Measurements from ENCODE around the gene PHF19. TPM values are rescaled to one million over a fixed set of nuclear protein-coding genes. Genes with fewer than 3 reads are reported as not detected.

Gene PHF19
- total and polyA plus RNA-seq, 10 of the 15 experiments (the other 5 are each of a cell fraction or from before 2014, with no cell fraction given), result 26.0 to 133 (median 87.7) TPM

DNA sequence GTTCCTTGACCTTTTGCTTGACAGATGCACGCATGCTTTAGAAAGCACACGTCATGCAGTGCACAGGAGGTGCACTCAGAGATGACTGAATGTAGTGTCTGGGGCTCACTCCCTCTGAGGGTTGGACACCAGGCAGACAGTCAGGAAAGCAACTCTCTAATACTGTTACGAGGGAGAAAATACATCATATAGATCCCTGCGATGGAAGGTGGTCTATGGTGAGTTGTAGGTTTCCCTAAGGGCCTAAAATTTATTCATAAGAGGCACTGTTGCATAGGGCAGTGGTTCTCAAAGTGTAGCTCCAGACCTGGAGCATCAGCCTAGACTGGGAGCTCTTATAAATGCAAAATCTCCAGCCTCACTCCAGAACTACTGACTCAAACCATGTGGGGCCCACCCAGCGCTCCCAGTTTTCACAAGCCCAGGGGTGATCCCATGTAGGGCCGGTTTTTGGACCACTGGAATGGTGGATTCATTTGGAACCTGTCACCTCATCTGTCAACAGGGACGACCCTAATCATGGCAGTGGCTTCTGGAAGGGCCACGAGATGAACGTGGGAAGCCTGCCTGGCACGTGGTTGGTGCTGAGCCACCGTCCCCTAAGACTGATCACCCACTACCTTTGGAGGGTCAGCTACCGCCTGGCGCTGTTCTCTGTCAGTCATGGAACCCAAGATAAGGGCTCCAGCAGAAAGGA lies 16.8 kb upstream of the PHF19 start (continued):
- TF ChIP-seq, protein P1, sequence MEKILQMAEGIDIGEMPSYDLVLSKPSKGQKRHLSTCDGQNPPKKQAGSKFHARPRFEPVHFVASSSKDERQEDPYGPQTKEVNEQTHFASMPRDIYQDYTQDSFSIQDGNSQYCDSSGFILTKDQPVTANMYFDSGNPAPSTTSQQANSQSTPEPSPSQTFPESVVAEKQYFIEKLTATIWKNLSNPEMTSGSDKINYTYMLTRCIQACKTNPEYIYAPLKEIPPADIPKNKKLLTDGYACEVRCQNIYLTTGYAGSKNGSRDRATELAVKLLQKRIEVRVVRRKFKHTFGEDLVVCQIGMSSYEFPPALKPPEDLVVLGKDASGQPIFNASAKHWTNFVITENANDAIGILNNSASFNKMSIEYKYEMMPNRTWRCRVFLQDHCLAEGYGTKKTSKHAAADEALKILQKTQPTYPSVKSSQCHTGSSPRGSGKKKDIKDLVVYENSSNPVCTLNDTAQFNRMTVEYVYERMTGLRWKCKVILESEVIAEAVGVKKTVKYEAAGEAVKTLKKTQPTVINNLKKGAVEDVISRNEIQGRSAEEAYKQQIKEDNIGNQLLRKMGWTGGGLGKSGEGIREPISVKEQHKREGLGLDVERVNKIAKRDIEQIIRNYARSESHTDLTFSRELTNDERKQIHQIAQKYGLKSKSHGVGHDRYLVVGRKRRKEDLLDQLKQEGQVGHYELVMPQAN (conservative IDR thresholded peaks at IDR 0.05), result no peak
- 0 out of 2 replicates have a peak, but pooled peaks have one; percentile 35 for TF ChIP-seq PAX5 (IDR thresholded peaks at IDR 0.05; ENCODE audit: borderline replicate concordance, low read depth, low read length)
- TF ChIP-seq ESRRA (IDR thresholded peaks at IDR 0.05; ENCODE audit: low read length), result no peak
- no peak for TF ChIP-seq SP1 (IDR thresholded peaks at IDR 0.05; ENCODE audit: low read depth, low read length)
- TF ChIP-seq, protein P2, sequence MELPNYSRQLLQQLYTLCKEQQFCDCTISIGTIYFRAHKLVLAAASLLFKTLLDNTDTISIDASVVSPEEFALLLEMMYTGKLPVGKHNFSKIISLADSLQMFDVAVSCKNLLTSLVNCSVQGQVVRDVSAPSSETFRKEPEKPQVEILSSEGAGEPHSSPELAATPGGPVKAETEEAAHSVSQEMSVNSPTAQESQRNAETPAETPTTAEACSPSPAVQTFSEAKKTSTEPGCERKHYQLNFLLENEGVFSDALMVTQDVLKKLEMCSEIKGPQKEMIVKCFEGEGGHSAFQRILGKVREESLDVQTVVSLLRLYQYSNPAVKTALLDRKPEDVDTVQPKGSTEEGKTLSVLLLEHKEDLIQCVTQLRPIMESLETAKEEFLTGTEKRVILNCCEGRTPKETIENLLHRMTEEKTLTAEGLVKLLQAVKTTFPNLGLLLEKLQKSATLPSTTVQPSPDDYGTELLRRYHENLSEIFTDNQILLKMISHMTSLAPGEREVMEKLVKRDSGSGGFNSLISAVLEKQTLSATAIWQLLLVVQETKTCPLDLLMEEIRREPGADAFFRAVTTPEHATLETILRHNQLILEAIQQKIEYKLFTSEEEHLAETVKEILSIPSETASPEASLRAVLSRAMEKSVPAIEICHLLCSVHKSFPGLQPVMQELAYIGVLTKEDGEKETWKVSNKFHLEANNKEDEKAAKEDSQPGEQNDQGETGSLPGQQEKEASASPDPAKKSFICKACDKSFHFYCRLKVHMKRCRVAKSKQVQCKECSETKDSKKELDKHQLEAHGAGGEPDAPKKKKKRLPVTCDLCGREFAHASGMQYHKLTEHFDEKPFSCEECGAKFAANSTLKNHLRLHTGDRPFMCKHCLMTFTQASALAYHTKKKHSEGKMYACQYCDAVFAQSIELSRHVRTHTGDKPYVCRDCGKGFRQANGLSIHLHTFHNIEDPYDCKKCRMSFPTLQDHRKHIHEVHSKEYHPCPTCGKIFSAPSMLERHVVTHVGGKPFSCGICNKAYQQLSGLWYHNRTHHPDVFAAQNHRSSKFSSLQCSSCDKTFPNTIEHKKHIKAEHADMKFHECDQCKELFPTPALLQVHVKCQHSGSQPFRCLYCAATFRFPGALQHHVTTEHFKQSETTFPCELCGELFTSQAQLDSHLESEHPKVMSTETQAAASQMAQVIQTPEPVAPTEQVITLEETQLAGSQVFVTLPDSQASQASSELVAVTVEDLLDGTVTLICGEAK (IDR thresholded peaks at IDR 0.05; ENCODE audit: borderline replicate concordance), result no peak
- TF ChIP-seq E2F8 (IDR thresholded peaks at IDR 0.05; ENCODE audit: low read depth, partially characterized antibody), result no peak
- TF ChIP-seq POLR2AphosphoS2 (IDR thresholded peaks at IDR 0.05; ENCODE audit: low read depth, low read length), result 0 out of 2 replicates have a peak, but pooled peaks have one; percentile 9
- TF ChIP-seq TARDBP (IDR thresholded peaks at IDR 0.05; ENCODE audit: borderline replicate concordance), result no peak
- peak; percentile 57 for TF ChIP-seq NR2F1 (conservative IDR thresholded peaks at IDR 0.05)
- no peak for TF ChIP-seq SREBF1 (IDR thresholded peaks at IDR 0.05; ENCODE audit: low read length)
- TF ChIP-seq, protein P3, sequence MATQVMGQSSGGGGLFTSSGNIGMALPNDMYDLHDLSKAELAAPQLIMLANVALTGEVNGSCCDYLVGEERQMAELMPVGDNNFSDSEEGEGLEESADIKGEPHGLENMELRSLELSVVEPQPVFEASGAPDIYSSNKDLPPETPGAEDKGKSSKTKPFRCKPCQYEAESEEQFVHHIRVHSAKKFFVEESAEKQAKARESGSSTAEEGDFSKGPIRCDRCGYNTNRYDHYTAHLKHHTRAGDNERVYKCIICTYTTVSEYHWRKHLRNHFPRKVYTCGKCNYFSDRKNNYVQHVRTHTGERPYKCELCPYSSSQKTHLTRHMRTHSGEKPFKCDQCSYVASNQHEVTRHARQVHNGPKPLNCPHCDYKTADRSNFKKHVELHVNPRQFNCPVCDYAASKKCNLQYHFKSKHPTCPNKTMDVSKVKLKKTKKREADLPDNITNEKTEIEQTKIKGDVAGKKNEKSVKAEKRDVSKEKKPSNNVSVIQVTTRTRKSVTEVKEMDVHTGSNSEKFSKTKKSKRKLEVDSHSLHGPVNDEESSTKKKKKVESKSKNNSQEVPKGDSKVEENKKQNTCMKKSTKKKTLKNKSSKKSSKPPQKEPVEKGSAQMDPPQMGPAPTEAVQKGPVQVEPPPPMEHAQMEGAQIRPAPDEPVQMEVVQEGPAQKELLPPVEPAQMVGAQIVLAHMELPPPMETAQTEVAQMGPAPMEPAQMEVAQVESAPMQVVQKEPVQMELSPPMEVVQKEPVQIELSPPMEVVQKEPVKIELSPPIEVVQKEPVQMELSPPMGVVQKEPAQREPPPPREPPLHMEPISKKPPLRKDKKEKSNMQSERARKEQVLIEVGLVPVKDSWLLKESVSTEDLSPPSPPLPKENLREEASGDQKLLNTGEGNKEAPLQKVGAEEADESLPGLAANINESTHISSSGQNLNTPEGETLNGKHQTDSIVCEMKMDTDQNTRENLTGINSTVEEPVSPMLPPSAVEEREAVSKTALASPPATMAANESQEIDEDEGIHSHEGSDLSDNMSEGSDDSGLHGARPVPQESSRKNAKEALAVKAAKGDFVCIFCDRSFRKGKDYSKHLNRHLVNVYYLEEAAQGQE (IDR thresholded peaks at IDR 0.05; ENCODE audit: low read depth, low read length), result no peak
- TF ChIP-seq ZBTB11 (CRISPR knock-in tag; IDR thresholded peaks at IDR 0.05), result no peak
- TF ChIP-seq IKZF1 (conservative IDR thresholded peaks at IDR 0.05), result no peak

Measured in GM12878 (cell line).